GM19025 (cell line): ENCODE results near the gene VEPH1.

Experiments used
- ATAC-seq: cut with Tn5 transposase; IDR thresholded peaks from one replicate; pipeline ENCODE4 v1.9.1; 2021; ENCODE audit warnings: mild to moderate bottlenecking, low read depth, moderate library complexity; ENCODE audit not compliant: unreplicated experiment

VEPH1 gene

DNA sequence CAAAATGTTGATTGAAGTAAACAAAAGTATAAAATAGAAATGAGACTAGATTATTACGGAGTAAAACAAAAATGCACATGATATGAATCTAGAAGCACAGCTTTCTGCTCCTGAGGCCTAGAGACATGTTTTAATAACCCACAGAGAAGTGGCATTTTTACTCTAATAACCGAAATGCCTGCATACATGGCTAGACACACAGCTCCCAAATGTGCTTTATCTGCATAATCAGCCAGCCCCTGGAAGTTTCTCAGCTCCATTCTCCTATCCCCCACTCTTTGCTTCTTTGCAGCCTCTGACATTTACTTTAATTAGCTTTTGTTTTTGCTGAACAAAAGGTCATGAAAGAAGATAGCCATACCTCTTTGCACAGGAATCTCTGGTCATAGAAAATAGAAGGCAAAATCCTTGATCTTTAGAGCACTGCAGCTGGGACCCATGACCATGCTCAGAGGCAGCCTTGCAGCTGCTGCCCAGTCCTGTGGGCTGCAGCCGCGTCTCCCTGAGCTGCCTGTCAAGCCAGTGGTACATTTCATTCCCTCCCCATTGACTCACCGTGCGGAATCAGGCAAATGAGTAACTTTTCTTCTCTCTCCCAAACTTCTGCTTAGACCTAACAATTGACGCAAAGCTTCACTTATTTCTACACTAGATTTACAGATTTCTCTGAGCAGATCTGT, at the start of gene VEPH1:
TSS of gene VEPH1 (minus strand) at position 501 of the 680 bp plus-strand sequence. CDS start 8,067 bp downstream, outside the sequence.
- ATAC-seq, result no peak

- no peak for ATAC-seq
These were observed 48.7 kb upstream of the VEPH1 start for GRCh38 chr3:157551961-157552360.

DNA sequence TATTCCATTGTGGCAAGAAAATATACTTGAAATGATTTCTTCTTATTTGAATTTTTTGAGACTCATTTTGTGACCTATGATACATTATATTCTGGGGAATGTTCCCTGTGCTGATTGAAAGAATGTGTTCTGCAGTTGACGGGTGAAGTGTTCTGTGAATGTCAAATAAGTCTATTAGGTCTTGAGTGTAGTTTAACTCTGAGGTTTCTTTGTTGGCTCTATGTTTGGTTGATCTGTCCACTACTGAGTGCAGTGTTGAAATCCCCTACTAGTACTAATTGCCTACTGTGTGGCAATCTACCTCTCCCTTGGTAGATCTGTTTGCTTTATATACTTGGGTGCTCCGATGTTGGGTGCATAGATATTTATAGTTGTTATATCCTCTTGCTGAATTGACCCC, 46.3 kb upstream of the VEPH1 start:
- ATAC-seq, result no peak

- no peak for ATAC-seq
These were observed 41.4 kb upstream of the VEPH1 start for GRCh38 chr3:157544501-157545130.

DNA sequence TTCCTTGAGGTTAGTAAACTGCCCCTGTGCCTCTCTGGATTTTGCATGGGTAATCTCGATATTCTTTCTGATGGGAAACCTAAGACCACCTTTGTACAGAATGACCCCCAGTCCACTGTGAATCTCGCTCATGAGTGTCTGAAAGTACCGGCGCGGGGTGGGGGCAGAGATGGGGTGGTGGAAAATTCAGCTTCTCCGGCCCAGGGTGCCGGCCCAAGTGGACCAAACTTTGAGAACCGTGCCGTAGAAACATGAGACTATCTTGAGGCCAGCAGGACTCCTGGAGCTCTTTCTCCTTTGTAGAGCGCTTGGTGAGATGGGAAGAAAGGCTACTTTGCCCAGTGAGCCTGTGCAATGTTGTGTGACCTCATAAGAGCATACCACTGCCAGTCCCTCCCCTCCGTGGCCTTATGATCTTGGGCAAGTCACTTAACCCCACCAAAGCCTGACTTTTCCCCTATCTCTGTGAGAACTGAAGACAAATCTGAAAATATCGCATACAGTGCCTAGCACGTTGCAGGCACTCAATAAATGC, 40.4 kb upstream of the VEPH1 start:
- ATAC-seq, result no peak

DNA sequence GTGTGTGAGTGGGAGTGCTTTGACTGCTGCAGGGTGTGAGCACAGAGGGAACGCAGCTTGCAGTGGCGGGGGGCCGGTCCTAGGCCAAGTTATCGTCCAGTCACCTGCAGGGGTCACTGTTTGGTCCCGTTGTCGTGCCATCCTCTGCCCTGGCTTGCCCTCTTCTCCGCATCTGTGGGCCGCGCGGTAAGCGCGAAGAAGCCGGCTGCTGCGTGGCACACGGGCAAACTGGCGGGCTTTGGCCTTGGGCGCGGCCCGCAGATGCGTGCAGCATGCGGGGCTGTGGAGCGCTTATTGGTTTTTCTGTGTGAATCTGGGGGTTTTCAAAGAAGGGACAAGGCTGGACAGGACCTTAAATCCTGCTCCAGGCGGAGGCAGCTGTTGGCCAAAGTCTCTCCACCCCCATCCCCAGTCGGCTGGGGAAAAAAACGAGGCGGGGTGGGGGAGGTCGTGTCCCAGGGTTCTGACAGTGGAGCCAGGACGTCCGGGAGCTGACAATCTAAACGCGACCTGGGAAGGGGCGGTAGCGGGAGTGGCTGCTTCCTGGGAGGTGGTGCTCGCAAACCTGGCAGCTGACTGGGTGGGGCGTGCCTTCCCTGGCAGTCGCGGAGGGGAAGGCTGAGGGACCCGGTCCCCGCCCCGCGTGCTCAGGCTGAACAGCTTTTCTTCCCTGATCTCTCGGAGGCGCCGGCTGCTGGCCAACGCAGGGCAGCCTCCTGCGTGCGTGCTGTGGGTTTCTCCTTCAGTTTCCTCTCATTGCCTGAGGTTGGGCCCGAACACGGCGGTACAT, 39.7 kb upstream of the VEPH1 start:
- no peak for ATAC-seq

DNA sequence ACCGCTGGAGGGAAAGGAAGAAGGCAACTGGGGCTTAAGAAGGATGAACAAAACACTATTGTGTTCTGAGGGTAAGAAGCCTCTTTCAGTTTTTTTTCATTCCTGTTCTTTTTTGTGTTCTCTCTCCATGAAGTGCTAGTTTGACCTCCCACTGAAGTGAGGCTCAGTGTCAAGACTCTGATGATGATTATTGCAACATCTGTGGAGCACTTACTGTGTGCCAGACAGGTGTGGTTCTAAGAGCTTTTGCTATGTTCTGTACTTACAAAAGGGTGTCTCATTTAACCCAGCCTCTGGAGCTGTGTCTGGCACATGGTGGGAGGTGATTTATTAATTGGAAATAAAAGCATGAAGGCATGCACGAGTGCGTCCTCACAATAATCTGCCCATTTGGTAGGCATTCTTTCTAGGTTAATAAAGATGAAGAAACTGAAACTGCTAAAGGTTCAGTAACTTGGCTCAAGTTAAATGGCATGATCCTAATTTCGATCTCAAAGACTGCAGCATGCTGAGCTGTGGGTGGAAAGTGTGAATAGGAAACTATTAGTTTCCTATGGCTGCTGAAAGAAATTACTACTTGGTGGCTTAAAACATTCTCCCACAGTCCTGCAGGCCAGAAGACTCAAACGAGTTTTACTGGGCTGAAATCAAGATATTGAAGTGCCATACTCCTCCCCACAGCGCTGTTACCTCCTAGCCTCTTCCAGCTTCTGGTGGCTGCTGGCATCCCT, 38.5 kb upstream of the VEPH1 start:
- no peak for ATAC-seq

- ATAC-seq, result no peak
These were observed 37.4 kb upstream of the VEPH1 start for GRCh38 chr3:157540656-157541055.

- no peak for ATAC-seq
These were observed 32.5 kb upstream of the VEPH1 start for GRCh38 chr3:157535667-157536066.

GRCh38 chr3:157534725-157535161, 31.5 kb upstream of the VEPH1 start:
- ATAC-seq, result no peak

GRCh38 chr3:157533298-157534070, 30.3 kb upstream of the VEPH1 start:
- ATAC-seq, result no peak

- peak; percentile 77 for ATAC-seq
These were observed 29.5 kb upstream of the VEPH1 start for GRCh38 chr3:157532529-157533297.

DNA sequence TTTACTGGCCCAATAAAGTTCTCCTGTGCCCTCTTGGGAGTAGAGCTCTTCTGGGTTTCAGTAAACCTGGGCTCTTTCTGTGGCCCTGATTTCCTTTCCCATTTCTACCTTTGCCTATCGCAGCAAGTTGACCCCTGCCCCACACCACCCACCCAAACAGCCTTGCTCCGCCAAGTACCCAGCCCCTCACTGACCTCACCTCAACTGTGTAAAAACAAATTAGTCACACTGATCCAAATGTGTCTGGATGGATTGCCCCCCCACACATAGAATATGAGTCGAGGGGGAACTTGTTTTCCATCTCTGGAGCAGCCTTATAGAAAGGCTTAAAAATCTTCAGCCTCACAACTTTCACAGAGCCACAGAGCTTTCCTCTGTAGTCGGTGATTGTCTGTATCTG, 28.6 kb upstream of the VEPH1 start:
- no peak for ATAC-seq

- ATAC-seq, result no peak
These were observed 28.1 kb upstream of the VEPH1 start for GRCh38 chr3:157531301-157531660.

GRCh38 chr3:157530637-157531300, 27.6 kb upstream of the VEPH1 start:
- ATAC-seq, result no peak

- ATAC-seq, result no peak
These were observed 26.5 kb upstream of the VEPH1 start for GRCh38 chr3:157529751-157530150.

- ATAC-seq, result no peak
These were observed 25.9 kb upstream of the VEPH1 start for GRCh38 chr3:157529085-157529484.

DNA sequence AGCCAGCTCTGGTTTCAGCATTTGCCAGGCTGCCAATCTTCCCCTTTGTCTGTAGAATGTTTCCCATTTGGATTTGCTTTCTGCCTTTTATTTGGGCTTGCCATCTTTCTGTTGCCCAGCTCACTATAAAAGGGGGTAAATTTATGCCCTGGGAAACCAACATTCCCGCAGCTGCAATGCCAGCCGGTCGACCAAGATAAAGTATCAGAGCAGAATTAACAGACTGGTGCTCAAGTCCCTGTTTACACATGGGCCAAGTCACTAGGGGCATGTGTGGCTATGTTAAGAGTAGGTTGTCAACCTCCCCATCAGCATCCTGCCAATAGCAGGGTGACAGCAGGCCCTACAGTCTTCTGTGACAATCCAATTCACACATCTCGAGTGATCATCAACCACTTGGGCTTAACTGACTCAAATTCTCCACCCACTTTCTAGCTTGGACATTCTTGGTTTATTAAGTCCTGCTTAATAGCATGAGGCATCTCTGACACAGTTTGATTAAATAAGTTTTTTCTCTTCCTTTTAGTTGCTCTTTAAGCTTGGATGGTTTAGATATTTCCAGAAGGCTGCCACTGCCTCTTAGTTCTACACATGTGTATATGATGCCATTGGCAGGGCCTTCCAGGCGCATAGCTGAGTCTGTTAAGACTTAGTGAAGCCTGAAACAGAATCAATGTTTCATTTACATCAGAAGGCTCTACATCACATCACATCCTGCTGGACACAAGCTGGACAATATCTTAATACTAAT, 24.1 kb upstream of the VEPH1 start:
- ATAC-seq, result no peak
